ENCODE data around the gene YTHDF1. TPM values are rescaled to one million over a fixed set of nuclear protein-coding genes. Genes with fewer than 3 reads are reported as not detected.

YTHDF1 gene
- total and polyA plus RNA-seq, 2 of the 4 experiments (the other 2 are of a cell fraction), result 10.9 to 22.6 TPM

DNA sequence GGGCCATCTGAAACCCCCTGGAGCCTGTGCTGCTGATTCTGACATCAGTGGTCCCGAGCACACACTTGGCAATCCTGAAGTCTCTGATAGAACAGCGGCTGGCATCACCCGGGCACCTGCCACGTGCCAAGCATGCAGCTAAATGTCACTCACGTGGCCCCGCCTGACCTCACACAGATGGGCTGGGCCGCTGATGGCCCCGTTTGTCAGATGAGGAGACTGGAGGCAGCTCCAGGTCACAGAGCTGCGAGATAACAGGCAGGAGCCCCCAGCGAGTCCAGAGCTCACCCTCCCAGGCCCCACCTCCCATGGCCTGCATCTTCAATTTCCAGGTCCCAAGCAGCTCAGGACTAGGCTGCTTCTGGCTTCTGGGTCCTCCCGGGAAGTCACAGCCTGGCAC is 67.2 kb downstream of the YTHDF1 start:
- Histone ChIP-seq H4K20me1 (ENCODE audit: insufficient read depth, low read length) (no peaks in the 10 kb centered on the region), H4K91ac (ENCODE audit: insufficient read depth, low read depth, low read length) (no peak overlapping the region), H3K56ac (ENCODE audit: extremely low read depth, insufficient read depth, low read length) (no peak overlapping the region), H2AFZ (replicated peaks; ENCODE audit: low read length, poor library complexity) (no peak overlapping the region), H3K9me3 (ENCODE audit: control insufficient read depth, insufficient read depth, low read length) (peaks cover 11% of the 10 kb centered on the region), H3K9me1 (ENCODE audit: insufficient read depth, low read length) (no peaks in the 10 kb centered on the region), H2AK5ac (ENCODE audit: low read depth, low read length) (no peak overlapping the region), H4K8ac (ENCODE audit: low read depth in 2 of 2, low read length in 2 of 2) (no peak overlapping the region), H3K18ac (ENCODE audit: low read depth, low read length) (no peak overlapping the region), H3K4ac (ENCODE audit: low read depth, low read length) (no peak overlapping the region), H2BK120ac (ENCODE audit: low read depth, low read length) (no peak overlapping the region), H3K4me2 (ENCODE audit: low read depth, low read length) (no peak overlapping the region), H3K36me3 (ENCODE audit: control insufficient read depth, insufficient read depth, low read length) (no peaks in the 10 kb centered on the region), H3K14ac (replicated peaks; ENCODE audit: low read depth, low read length) (no peak overlapping the region), H3K27ac (ENCODE audit: insufficient read depth, low read length) (no peak overlapping the region), H3K4me3 (ENCODE audit: insufficient read depth, low read depth, low read length) (no peak overlapping the region), H2BK15ac (ENCODE audit: low read depth, low read length) (no peak overlapping the region), H3K27me3 (ENCODE audit: control insufficient read depth, insufficient read depth, low read length) (peaks cover 19% of the 10 kb centered on the region), H2BK5ac (ENCODE audit: low read depth, low read length, poor library complexity, severe bottlenecking) (no peak overlapping the region), H4K5ac (ENCODE audit: low read depth, low read length) (no peak overlapping the region), H3K23ac (ENCODE audit: low read depth, low read length) (no peak overlapping the region), H2AK9ac (replicated peaks; ENCODE audit: low read depth, low read length, poor library complexity) (no peak overlapping the region), H2BK20ac (ENCODE audit: low read depth, low read length) (no peak overlapping the region), H3K79me1 (ENCODE audit: low read depth in 1 of 2, low read length in 2 of 2) (no peaks in the 10 kb centered on the region), H3K9ac (ENCODE audit: low read depth, low read length) (no peak overlapping the region), H3K4me1 (ENCODE audit: control insufficient read depth, insufficient read depth, low read length) (no peaks in the 10 kb centered on the region)
- ATAC-seq (ENCODE audit: low read depth) (no peak), DNase-seq (no peak)
- ChIA-PET POLR2A (ENCODE audit: unreplicated experiment) (no interaction called here), CTCF (no interaction called here)
- BruUV-seq (replicated peaks), result no TSS peak
- intact Hi-C loops (cut with micrococcal nuclease), result no loop called here
- dilution Hi-C loops (cut with HindIII; ENCODE audit: low sequenced_read_pairs, unreplicated experiment), result no loop called here
- in situ Hi-C loops (cut with MboI; ENCODE audit: low sequenced_read_pairs), result no loop called here
- TF ChIP-seq RFX5 (IDR thresholded peaks at IDR 0.05; ENCODE audit: low read depth, low read length), result no peak
- TF ChIP-seq, protein P1, sequence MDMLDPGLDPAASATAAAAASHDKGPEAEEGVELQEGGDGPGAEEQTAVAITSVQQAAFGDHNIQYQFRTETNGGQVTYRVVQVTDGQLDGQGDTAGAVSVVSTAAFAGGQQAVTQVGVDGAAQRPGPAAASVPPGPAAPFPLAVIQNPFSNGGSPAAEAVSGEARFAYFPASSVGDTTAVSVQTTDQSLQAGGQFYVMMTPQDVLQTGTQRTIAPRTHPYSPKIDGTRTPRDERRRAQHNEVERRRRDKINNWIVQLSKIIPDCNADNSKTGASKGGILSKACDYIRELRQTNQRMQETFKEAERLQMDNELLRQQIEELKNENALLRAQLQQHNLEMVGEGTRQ (IDR thresholded peaks at IDR 0.05; ENCODE audit: low read depth, low read length), result no peak
- TF ChIP-seq MXI1 (IDR thresholded peaks at IDR 0.05; ENCODE audit: borderline replicate concordance, low read depth, low read length), result no peak
- 70% methylated on average over 8 of the region's 11 CpGs; no CpG with 5 or more reads in 1 of the 2 experiments for WGBS, 2 experiments (ENCODE audit: extremely low coverage in 2 of 2, insufficient read length in 1 of 2)
